Activated CD4-positive, alpha-beta memory T cell treated with anti-CD3 and anti-CD28 coated beads, Interleukin-2, amount 10 ng/mL, durations not matched to agents 7 days and 5 days (primary cell): ENCODE measurements around the gene KREMEN2. TPM values are rescaled to one million over a fixed set of nuclear protein-coding genes. Genes with fewer than 3 reads are reported as not detected.

Experiments used
- CTCF ChIA-PET: fragments of 350-600 bp; sonication (Branson Sonifier 250); formaldehyde crosslinking; loops from one replicate; lab custom pipeline; 2021; ENCODE audit warnings: antibody characterized with exemption, inconsistent platforms; lab: Charles Lee
- POLR2A ChIA-PET: fragments of 350-600 bp; sonication (Branson Sonifier 250); formaldehyde crosslinking; loops from one replicate; lab custom pipeline; 2021; ENCODE audit warnings: antibody characterized with exemption; lab: Charles Lee
- DNase-seq: peaks from one replicate; pipeline ENCODE4 v3.0.0-alpha.2; 2020
- H3K27ac Mint-ChIP-seq: one replicate; pipeline ENCODE4 v1.8.0; 2021; ENCODE audit warnings: mild to moderate bottlenecking, mixed read lengths
- H3K27me3 Mint-ChIP-seq: one replicate; pipeline ENCODE4 v1.8.0; 2021; ENCODE audit warnings: mixed read lengths
- H3K36me3 Mint-ChIP-seq: one replicate; pipeline ENCODE4 v1.8.0; 2021; ENCODE audit warnings: low read depth, mixed read lengths
- H3K4me1 Mint-ChIP-seq: one replicate; pipeline ENCODE4 v1.8.0; 2021; ENCODE audit warnings: mixed read lengths
- H3K4me3 Mint-ChIP-seq: one replicate; pipeline ENCODE4 v1.8.0; 2021; ENCODE audit warnings: mild to moderate bottlenecking, mixed read lengths
- H3K9me3 Mint-ChIP-seq: one replicate; pipeline ENCODE4 v1.8.0; 2021; ENCODE audit warnings: mixed read lengths
- total RNA-seq, 2 experiments: library from RNA; stranded (reverse); gene quantifications; one replicate each; pipeline ENCODE4 v1.2.3, GENCODE V29; 2021

Gene KREMEN2
- total RNA-seq, 2 experiments from 2014 or later: not detected

DNA sequence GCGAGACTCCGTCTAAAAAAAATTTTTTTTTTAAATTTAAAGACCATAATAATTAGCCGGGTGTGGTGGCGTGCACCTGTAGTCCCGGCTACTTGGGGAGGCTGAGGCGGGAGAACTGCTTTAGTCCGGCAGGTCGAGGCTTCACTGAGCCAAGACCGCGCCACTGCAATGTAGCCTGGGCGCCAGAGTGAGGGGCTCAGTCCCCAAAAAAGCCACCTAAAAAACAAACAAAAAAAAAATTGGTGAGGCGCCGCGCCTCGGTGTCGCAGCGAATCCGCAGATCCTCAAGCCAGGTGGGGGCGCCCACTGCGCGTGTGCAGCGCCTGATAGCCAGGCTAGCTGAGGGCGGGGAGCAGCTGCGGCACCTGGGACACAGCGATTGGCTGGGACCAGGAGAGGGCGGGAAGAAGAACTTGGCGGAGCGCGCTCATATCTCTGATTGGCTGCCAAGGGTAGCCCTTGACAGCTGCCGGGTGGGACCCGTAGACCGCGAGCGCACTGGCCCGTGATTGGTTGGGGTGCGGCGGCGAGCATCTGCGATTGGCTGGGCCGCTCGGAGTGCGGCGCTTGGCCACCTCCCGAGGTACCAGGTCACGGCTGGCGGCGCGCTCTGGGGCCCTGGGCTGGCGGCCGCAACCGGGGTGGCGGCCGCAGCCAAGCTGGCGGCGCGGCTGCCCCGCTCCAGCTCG is 39.7 kb downstream of the KREMEN2 start:
- H3K4me1 Mint-ChIP-seq: peaks cover 33% of the 10 kb centered on the region

GRCh38 chr16:3004319-3004718 is 40.2 kb downstream of the KREMEN2 start:
- peaks cover 38% of the 10 kb centered on the region for H3K4me1 Mint-ChIP-seq
- H3K36me3 Mint-ChIP-seq: no peaks in the 10 kb centered on the region
- CTCF ChIA-PET: interaction anchor here (0.6 to 10.3 kb wide), 21 partner anchors 9 to 167 kb away, joined by 3 to 209 read pairs (median 5); partner anchors contain the start of genes CLDN6, FLYWCH2, HCFC1R1 and PKMYT1
- H3K4me3 Mint-ChIP-seq: no peak overlapping the region
- H3K9me3 Mint-ChIP-seq: no peaks in the 10 kb centered on the region
- DNase-seq: no peak
- no peak overlapping the region for H3K27ac Mint-ChIP-seq
- peaks cover 16% of the 10 kb centered on the region for H3K27me3 Mint-ChIP-seq
- POLR2A ChIA-PET: interaction anchor here (0.9 to 5.4 kb wide), 7 partner anchors 17 to 71 kb away, joined by 3 to 52 read pairs (median 4); partner anchors contain the start of genes PKMYT1 and TNFRSF12A

More for the DNA sequence above, 39.7 kb downstream of the KREMEN2 start:
- no peaks in the 10 kb centered on the region for H3K9me3 Mint-ChIP-seq
- ChIA-PET CTCF (interaction anchor here (0.6 to 10.3 kb wide), 22 partner anchors 8 to 168 kb away, joined by 3 to 209 read pairs (median 4); partner anchors contain the start of genes CLDN6, FLYWCH2, HCFC1R1 and PKMYT1), POLR2A (interaction anchor here (0.9 to 5.4 kb wide), 8 partner anchors 18 to 71 kb away, joined by 3 to 52 read pairs (median 4); partner anchors contain the start of genes PKMYT1 and TNFRSF12A)
- H3K4me3 Mint-ChIP-seq: peak overlapping the region; percentile 72
- H3K36me3 Mint-ChIP-seq: no peaks in the 10 kb centered on the region
- H3K27me3 Mint-ChIP-seq: peaks cover 18% of the 10 kb centered on the region
- DNase-seq: peak; percentile 98
- H3K27ac Mint-ChIP-seq: peak overlapping the region; percentile 16

GRCh38 chr16:3004781-3005284 is 40.8 kb downstream of the KREMEN2 start:
- Mint-ChIP-seq H3K9me3 (no peaks in the 10 kb centered on the region), H3K36me3 (no peaks in the 10 kb centered on the region), H3K4me3 (peak overlapping the region; percentile 74), H3K27ac (no peak overlapping the region), H3K4me1 (peaks cover 38% of the 10 kb centered on the region), H3K27me3 (peaks cover 16% of the 10 kb centered on the region)
- ChIA-PET CTCF (interaction anchor here (1.1 to 10.3 kb wide), 5 partner anchors 24 to 130 kb away, joined by 5 to 209 read pairs (median 9); partner anchors contain the start of genes PKMYT1 and ZNF213), POLR2A (interaction anchor here (0.7 to 5.4 kb wide), 4 partner anchors 17 to 70 kb away, joined by 3 to 52 read pairs (median 12); partner anchors contain the start of genes PKMYT1 and TNFRSF12A)
- DNase-seq: no peak

- Mint-ChIP-seq H3K4me1 (peaks cover 38% of the 10 kb centered on the region), H3K36me3 (no peaks in the 10 kb centered on the region), H3K27me3 (peaks cover 16% of the 10 kb centered on the region), H3K9me3 (no peaks in the 10 kb centered on the region), H3K27ac (peak overlapping the region; percentile 11), H3K4me3 (no peak overlapping the region)
- ChIA-PET CTCF (interaction anchor here (0.8 to 10.3 kb wide), 7 partner anchors 12 to 122 kb away, joined by 3 to 209 read pairs (median 4); partner anchors contain the start of genes HCFC1R1 and THOC6), POLR2A (interaction anchor here (0.7 to 5.4 kb wide), 5 partner anchors 10 to 127 kb away, joined by 3 to 52 read pairs (median 5); partner anchors contain the start of genes CLDN6, PKMYT1, TNFRSF12A and ZNF213)
- no peak for DNase-seq
Observed at GRCh38 chr16:3007059-3007956, 43.2 kb downstream of the KREMEN2 start.

GRCh38 chr16:3007957-3008689 is 44.0 kb downstream of the KREMEN2 start:
- Mint-ChIP-seq H3K36me3 (no peaks in the 10 kb centered on the region), H3K27ac (peak overlapping the region; percentile 7), H3K9me3 (no peaks in the 10 kb centered on the region), H3K4me3 (no peak overlapping the region), H3K27me3 (peaks cover 22% of the 10 kb centered on the region), H3K4me1 (peaks cover 35% of the 10 kb centered on the region)
- CTCF ChIA-PET: interaction anchor here (0.8 to 10.3 kb wide), 7 partner anchors 11 to 122 kb away, joined by 3 to 209 read pairs (median 4); partner anchors contain the start of genes HCFC1R1 and THOC6
- DNase-seq: no peak
- POLR2A ChIA-PET: interaction anchor here (0.9 to 5.4 kb wide), 4 partner anchors 10 to 126 kb away, joined by 3 to 52 read pairs (median 6); partner anchors contain the start of genes CLDN6, PKMYT1, TNFRSF12A and ZNF213

GRCh38 chr16:3008690-3009037 is 44.6 kb downstream of the KREMEN2 start:
- ChIA-PET POLR2A (interaction anchor here (0.9 to 5.4 kb wide), 4 partner anchors 9 to 28 kb away, joined by 3 to 52 read pairs (median 6); partner anchors contain the start of genes CLDN6, PKMYT1 and TNFRSF12A), CTCF (interaction anchor here (0.8 to 10.3 kb wide), 4 partner anchors 15 to 121 kb away, joined by 3 to 209 read pairs (median 4); partner anchors contain the start of genes HCFC1R1 and THOC6)
- no peaks in the 10 kb centered on the region for H3K9me3 Mint-ChIP-seq
- H3K4me3 Mint-ChIP-seq: no peak overlapping the region
- DNase-seq: no peak
- peaks cover 34% of the 10 kb centered on the region for H3K4me1 Mint-ChIP-seq
- peaks cover 22% of the 10 kb centered on the region for H3K27me3 Mint-ChIP-seq
- no peak overlapping the region for H3K27ac Mint-ChIP-seq
- H3K36me3 Mint-ChIP-seq: no peaks in the 10 kb centered on the region

DNA sequence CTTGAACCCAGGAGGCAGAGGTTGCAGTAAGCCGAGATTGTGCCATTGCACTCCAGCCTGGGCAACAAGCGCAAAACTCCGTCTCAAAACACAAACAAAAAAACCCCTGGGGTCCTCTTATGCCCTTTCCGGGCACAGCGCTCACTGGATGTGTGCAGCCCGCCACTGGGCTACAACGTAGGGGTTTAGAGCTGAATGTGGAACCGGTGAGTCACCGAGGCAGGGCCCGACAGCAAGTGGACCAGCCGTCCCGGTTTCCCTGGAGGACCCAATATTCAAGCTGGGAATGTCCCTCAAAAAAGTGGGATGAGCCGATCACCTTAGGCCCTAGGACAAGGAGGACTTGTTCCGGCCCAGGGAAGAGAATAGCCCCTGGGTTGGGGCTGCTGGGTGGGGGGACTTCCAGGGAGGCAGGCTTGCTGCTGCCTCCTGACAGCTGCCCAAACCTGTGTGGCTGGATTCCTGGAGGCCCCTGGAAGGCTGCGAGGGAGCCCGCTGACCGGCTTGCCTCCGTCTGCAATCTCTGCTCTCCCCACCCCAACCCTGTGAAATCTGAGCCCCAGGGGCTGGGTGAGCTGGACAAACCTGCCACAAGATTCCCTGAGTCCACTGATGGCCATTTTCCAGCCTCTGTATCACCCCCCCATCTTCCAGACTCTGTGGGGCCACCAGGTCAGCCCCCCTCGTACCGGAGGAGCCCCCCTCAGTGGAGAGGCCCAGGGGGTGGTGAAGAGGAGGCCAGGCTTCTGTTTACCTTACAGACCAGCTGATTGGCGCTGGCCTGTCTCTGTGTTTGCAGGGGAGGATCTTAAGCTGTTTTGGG is 45.7 kb downstream of the KREMEN2 start:
- no peak overlapping the region for H3K4me3 Mint-ChIP-seq
- no peak for DNase-seq
- ChIA-PET CTCF (interaction anchor here (0.6 to 1.7 kb wide), 3 partner anchors 19 to 458 kb away, joined by 5 to 6 read pairs (median 6); no protein-coding TSS in a partner anchor), POLR2A (interaction anchor here (0.9 to 1.4 kb wide), 2 partner anchors 12 to 15 kb away, joined by 3 to 4 read pairs; no protein-coding TSS in a partner anchor)
- no peak overlapping the region for H3K27ac Mint-ChIP-seq
- H3K4me1 Mint-ChIP-seq: peaks cover 30% of the 10 kb centered on the region
- H3K27me3 Mint-ChIP-seq: peaks cover 28% of the 10 kb centered on the region
- H3K36me3 Mint-ChIP-seq: no peaks in the 10 kb centered on the region
- H3K9me3 Mint-ChIP-seq: no peaks in the 10 kb centered on the region

GRCh38 chr16:3010510-3010909 is 46.4 kb downstream of the KREMEN2 start:
- no peaks in the 10 kb centered on the region for H3K9me3 Mint-ChIP-seq
- DNase-seq: no peak
- H3K4me1 Mint-ChIP-seq: peaks cover 27% of the 10 kb centered on the region
- H3K27me3 Mint-ChIP-seq: peaks cover 26% of the 10 kb centered on the region
- no peak overlapping the region for H3K4me3 Mint-ChIP-seq
- POLR2A ChIA-PET: interaction anchor here (1.4 kb wide), 1 partner anchor 11 kb away, joined by 4 read pairs; no protein-coding TSS in a partner anchor
- CTCF ChIA-PET: interaction anchor here (0.6 to 1.7 kb wide), 3 partner anchors 19 to 459 kb away, joined by 5 to 6 read pairs (median 6); no protein-coding TSS in a partner anchor
- H3K27ac Mint-ChIP-seq: no peak overlapping the region
- H3K36me3 Mint-ChIP-seq: no peaks in the 10 kb centered on the region

DNA sequence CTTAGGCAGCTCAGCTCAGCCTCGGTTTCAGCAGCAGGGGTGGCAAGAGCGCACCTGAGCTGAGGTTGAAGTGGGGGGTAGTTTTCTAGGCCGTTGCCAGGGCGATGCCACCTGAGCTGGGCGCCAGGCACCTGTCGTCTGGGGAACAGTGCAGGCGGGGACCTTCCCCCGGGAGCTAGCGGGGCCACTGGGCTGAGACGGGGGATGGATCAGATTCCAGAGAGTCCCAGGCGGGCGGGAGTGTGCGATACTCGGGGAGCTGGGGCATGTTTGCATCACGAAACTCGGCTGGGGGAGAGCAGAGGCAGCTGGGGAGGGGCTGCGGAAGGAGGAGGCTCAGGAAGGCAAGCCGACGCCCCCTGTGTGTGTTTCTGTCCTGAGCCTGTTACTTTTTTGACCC is 48.2 kb downstream of the KREMEN2 start:
- DNase-seq: no peak
- H3K4me1 Mint-ChIP-seq: peaks cover 20% of the 10 kb centered on the region
- H3K4me3 Mint-ChIP-seq: no peak overlapping the region
- no peak overlapping the region for H3K27ac Mint-ChIP-seq
- H3K27me3 Mint-ChIP-seq: peaks cover 24% of the 10 kb centered on the region
- H3K36me3 Mint-ChIP-seq: no peaks in the 10 kb centered on the region
- H3K9me3 Mint-ChIP-seq: no peaks in the 10 kb centered on the region
- CTCF ChIA-PET: interaction anchor here (1.6 kb wide), 1 partner anchor 117 kb away, joined by 3 read pairs; no protein-coding TSS in a partner anchor
- POLR2A ChIA-PET: interaction anchor here (1.6 kb wide), 2 partner anchors 18 to 32 kb away, joined by 3 to 5 read pairs; partner anchors contain the start of gene PKMYT1

DNA sequence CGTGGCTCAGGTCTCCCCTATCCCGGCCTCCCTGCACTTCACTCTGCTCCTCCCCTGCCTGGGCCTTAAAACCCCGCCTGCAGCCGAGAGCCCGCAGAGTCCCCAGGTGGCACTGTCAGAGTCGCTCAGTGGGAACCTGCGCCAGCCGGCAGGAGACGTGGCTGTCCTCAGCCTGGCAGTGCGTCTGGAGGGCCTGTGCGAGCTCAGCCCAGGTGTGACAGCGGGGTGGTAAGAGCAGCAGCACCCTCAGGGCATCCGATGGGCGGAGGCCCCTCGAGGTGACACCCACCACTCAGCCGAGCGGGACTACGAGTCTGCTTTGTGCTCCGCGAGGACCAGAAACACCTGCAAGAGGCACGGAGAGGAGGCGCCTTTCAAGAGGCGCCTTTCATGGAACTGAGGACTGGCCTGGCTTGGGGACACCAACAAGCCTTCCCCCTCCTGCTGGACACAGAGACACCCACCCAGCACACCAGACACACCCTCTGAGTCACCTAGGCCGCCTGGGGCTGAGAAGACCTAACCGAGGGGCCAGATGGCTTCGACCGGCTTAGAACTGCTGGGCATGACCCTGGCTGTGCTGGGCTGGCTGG is 48.8 kb downstream of the KREMEN2 start, which contains the start of gene CLDN9:
Gene CLDN9, plus strand, starts transcription at position 96 of the 593 bp plus-strand sequence. Its CDS starts 440 bp downstream, at position 536.
- Mint-ChIP-seq H3K36me3 (no peaks in the 10 kb centered on the region), H3K4me3 (no peak within 1 kb of the TSS), H3K9me3 (no peaks in the 10 kb centered on the region), H3K4me1 (peaks cover 13% of the 10 kb centered on the region), H3K27ac (no peak within 1 kb of the TSS), H3K27me3 (peaks cover 25% of the 10 kb centered on the region)
- ChIA-PET POLR2A (interaction anchor here (1.3 to 1.6 kb wide), 3 partner anchors 18 to 35 kb away, joined by 3 to 5 read pairs (median 3); partner anchors contain the start of gene PKMYT1), CTCF (no interaction called here)
- DNase-seq: no peak
